Small intestine (tissue), 7 donors: ENCODE results near the gene MXRA7. TPM values are rescaled to one million over a fixed set of nuclear protein-coding genes. Genes with fewer than 3 reads are reported as not detected.
A peak's percentile ranks its signal among the peaks of the same experiment; 100 is the strongest.
"Not testable (repeated sequence)": the region's sequence is repeated elsewhere in the genome, so short reads cannot be mapped to it uniquely, and the experiment has no call there.

Experiments used
- DNase-seq, 2 donors: peaks; one replicate each; pipeline versions ENCODE4 v3.0.0 to v3.0.0-alpha.2; 2013
- FAIRE-seq: peaks from 2 replicates; lab custom pipeline; 2012; peaks lifted over from hg19 to GRCh38; lab: Jason Lieb, UNC
- H3K27ac ChIP-seq, 3 donors: one replicate each; pipeline ENCODE4 v1.5.1; 2013; ENCODE audit warnings: low read length in 2 of 3, mild to moderate bottlenecking in 2 of 3, control low read depth in 1 of 3, inconsistent platforms in 1 of 3, low read depth in 1 of 3, moderate library complexity in 1 of 3
- H3K27me3 ChIP-seq, 3 donors: one replicate each; pipeline ENCODE4 v1.6.1; 2013; ENCODE audit warnings: low read length in 3 of 3, inconsistent platforms in 1 of 3; ENCODE audit not compliant: control insufficient read depth in 3 of 3, insufficient read depth in 3 of 3
- H3K36me3 ChIP-seq, 3 donors: one replicate each; pipeline ENCODE4 v1.6.1; 2013; ENCODE audit warnings: low read length in 3 of 3, inconsistent platforms in 1 of 3, low read depth in 1 of 3, mild to moderate bottlenecking in 1 of 3, moderate library complexity in 1 of 3; ENCODE audit not compliant: control insufficient read depth in 3 of 3, insufficient read depth in 2 of 3
- H3K4me1 ChIP-seq, 3 donors: one replicate each; pipeline ENCODE4 v1.6.1; 2013; ENCODE audit warnings: low read length in 2 of 3, inconsistent platforms in 1 of 3, low read depth in 1 of 3, mild to moderate bottlenecking in 1 of 3, moderate library complexity in 1 of 3; ENCODE audit not compliant: control insufficient read depth in 3 of 3, insufficient read depth in 2 of 3
- H3K4me3 ChIP-seq, 3 donors: one replicate each; pipeline ENCODE4 v1.5.1; 2013; ENCODE audit warnings: low read length in 3 of 3, control low read depth in 1 of 3, inconsistent platforms in 1 of 3, low read depth in 1 of 3, mild to moderate bottlenecking in 1 of 3, moderate library complexity in 1 of 3
- H3K9me3 ChIP-seq, 2 donors: one replicate each; pipeline ENCODE4 v1.6.1; 2013; ENCODE audit warnings: low read depth in 1 of 2, low read length in 1 of 2; ENCODE audit not compliant: control insufficient read depth in 2 of 2, insufficient read depth in 1 of 2
- WGBS, 3 donors: extraction: QIAGEN DNeasy Blood & Tissue Kit; methylation state at CpG; one replicate each; pipeline ENCODE4 v1.1.7; 2013; 5-methylcytosine and 5-hydroxymethylcytosine counted together
- polyA plus RNA-seq, 4 donors: library from polyadenylated mRNA; stranded (reverse) in 3 of 4; unstranded in 1 of 4; fragments of 200-250 nt in 3 of 4; fragments of 120-200 nt in 1 of 4; gene quantifications; one replicate each; pipeline versions ENCODE4 v1.2.1 to v1.2.3, GENCODE V29; 2013
- donor health status: healthy with polysubstance abuse.
- donor health status: control.
- donor health status: control.
- donor health status: Bipolar disorder and iron deficiency.
- donor health status: healthy.

The MXRA7 gene
- polyA plus RNA-seq, 4 donors, result 3.1 to 40.1 (median 23.8) TPM

GRCh38 chr17:76642994-76643393 lies 67.8 kb downstream of the MXRA7 start:
- DNase-seq, result peak; percentile 49 to 60
- Histone ChIP-seq H3K27me3 (no peaks in the 10 kb centered on the region), H3K36me3 (peaks cover 0 to 18% (median 0%) of the 10 kb centered on the region in 3 donors), H3K27ac (peak overlapping the region; percentile 83 to 90 (median 88)), H3K9me3 (peaks cover 0 to 4% of the 10 kb centered on the region in 2 donors), H3K4me3 (peak overlapping the region; percentile 32 to 52 (median 42)), H3K4me1 (peaks cover 0 to 17% (median 3%) of the 10 kb centered on the region in 3 donors)
- WGBS, 3 donors, result 22 to 59% (median 43%) methylated on average over 6 of the region's 6 CpGs
- FAIRE-seq, result no peak

- peak overlapping the region in 2 of 3 donors; percentile 42 to 52 for H3K4me3 ChIP-seq
- no peak for FAIRE-seq
Measured at GRCh38 chr17:76642032-76642561, 68.7 kb downstream of the MXRA7 start.

GRCh38 chr17:76641501-76641900 lies 69.3 kb downstream of the MXRA7 start:
- Histone ChIP-seq H3K27me3 (no peaks in the 10 kb centered on the region), H3K36me3 (peaks cover 0 to 24% (median 0%) of the 10 kb centered on the region in 3 donors), H3K4me3 (peak overlapping the region in 1 of 3 donors; percentile 41), H3K9me3 (no peaks in the 10 kb centered on the region), H3K27ac (peak overlapping the region in 2 of 3 donors; percentile 27 to 83), H3K4me1 (peaks cover 0 to 19% (median 3%) of the 10 kb centered on the region in 3 donors)
- 7 to 35% (median 26%) methylated on average over 3 of the region's 3 CpGs for WGBS, 3 donors
- DNase-seq (peak; percentile 84 to 91), FAIRE-seq (no peak)

More at GRCh38 chr17:76642032-76642561, 68.7 kb downstream of the MXRA7 start:
- peaks cover 0 to 3% of the 10 kb centered on the region in 2 donors for H3K9me3 ChIP-seq
- peaks cover 0 to 19% (median 3%) of the 10 kb centered on the region in 3 donors for H3K4me1 ChIP-seq
- peaks cover 0 to 22% (median 0%) of the 10 kb centered on the region in 3 donors for H3K36me3 ChIP-seq
- no peak for DNase-seq
- no peaks in the 10 kb centered on the region for H3K27me3 ChIP-seq
- H3K27ac ChIP-seq, result peak overlapping the region; percentile 40 to 88 (median 41)
- 19 to 74% (median 55%) methylated on average over 5 of the region's 5 CpGs for WGBS, 3 donors

- FAIRE-seq (no peak), DNase-seq (peak in 1 of 2 donors; percentile 63)
- Histone ChIP-seq H3K36me3 (peaks cover 0 to 29% (median 0%) of the 10 kb centered on the region in 3 donors), H3K27ac (peak overlapping the region in 1 of 3 donors; percentile 83), H3K9me3 (no peaks in the 10 kb centered on the region), H3K4me3 (peak overlapping the region in 2 of 3 donors; percentile 25 to 41), H3K4me1 (peaks cover 0 to 21% (median 3%) of the 10 kb centered on the region in 3 donors), H3K27me3 (no peaks in the 10 kb centered on the region)
- WGBS, 3 donors, result 15 to 50% (median 33%) methylated on average over 6 of the region's 6 CpGs
Measured at GRCh38 chr17:76640550-76641380, 70.0 kb downstream of the MXRA7 start.

- FAIRE-seq, result no peak
- WGBS, 3 donors, result 85 to 88% (median 87%) methylated on average over 10 of the region's 10 CpGs
- H3K9me3 ChIP-seq, result no peaks in the 10 kb centered on the region
- peaks cover 0 to 30% (median 0%) of the 10 kb centered on the region in 3 donors for H3K4me1 ChIP-seq
- H3K27me3 ChIP-seq, result no peaks in the 10 kb centered on the region
- H3K4me3 ChIP-seq, result no peak overlapping the region
- H3K36me3 ChIP-seq, result peaks cover 0 to 43% (median 0%) of the 10 kb centered on the region in 3 donors
- no peak for DNase-seq
- no peak overlapping the region for H3K27ac ChIP-seq
Measured at GRCh38 chr17:76638263-76638662, 72.5 kb downstream of the MXRA7 start.

- peak overlapping the region in 1 of 3 donors; percentile 26 for H3K27ac ChIP-seq
- FAIRE-seq, H3K27me3 ChIP-seq, DNase-seq, H3K9me3 ChIP-seq, H3K4me3 ChIP-seq: not testable (repeated sequence)
- H3K36me3 ChIP-seq, result peaks cover 0 to 55% (median 0%) of the 10 kb centered on the region in 3 donors
- H3K4me1 ChIP-seq, result peaks cover 0 to 45% (median 3%) of the 10 kb centered on the region in 3 donors
- WGBS, 3 donors, result 83 to 84% (median 84%) methylated on average over 19 to 22 of the region's 27 CpGs
Measured at GRCh38 chr17:76636486-76637206, 74.1 kb downstream of the MXRA7 start.

DNA sequence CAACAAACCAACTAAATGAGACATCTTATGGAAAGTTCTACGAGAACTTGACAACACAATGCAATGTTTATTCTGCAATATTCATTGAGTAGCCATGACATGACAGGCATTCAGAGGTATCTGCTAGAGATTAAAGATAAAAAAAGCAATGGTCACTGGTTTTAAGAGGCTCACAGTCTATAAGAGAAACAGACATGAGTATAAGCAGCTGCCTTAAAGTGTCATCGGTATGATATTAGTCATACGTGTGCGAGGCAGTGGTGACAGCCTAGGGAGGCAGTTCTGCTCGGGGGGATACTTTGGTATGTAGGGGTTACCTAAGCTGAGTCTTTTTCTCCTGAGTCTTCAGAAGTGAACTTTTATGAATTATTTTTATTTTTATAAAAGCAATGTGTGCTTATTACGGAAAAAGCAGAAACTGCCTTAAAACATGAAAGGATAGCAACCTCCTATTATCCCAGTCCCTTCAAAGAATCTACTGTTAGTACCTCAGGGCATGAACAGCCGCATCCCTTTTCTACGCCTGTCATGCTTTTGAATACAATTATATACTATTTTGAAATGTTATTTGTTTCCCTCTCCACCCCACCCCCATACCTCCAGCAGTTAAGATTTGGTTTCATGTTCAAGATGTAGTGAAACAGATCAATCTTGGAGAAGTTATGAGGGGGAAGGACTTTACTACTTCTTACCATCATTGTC lies 75.0 kb downstream of the MXRA7 start:
- DNase-seq (no peak), FAIRE-seq (no peak)
- Histone ChIP-seq H3K4me3 (no peak overlapping the region), H3K27me3 (no peaks in the 10 kb centered on the region), H3K9me3 (no peaks in the 10 kb centered on the region), H3K36me3 (peaks cover 0 to 63% (median 0%) of the 10 kb centered on the region in 3 donors), H3K27ac (peak overlapping the region in 1 of 3 donors; percentile 26), H3K4me1 (peaks cover 0 to 53% (median 3%) of the 10 kb centered on the region in 3 donors)
- whole genome bisulfite sequencing, 3 donors, result 79 to 94% (median 92%) methylated on average over 8 of the region's 8 CpGs
